Measurements from ENCODE around the gene TAF4B.
"Not testable (repeated sequence)": the region's sequence is repeated elsewhere in the genome, so short reads cannot be mapped to it uniquely, and the experiment has no call there.

Gene TAF4B

DNA sequence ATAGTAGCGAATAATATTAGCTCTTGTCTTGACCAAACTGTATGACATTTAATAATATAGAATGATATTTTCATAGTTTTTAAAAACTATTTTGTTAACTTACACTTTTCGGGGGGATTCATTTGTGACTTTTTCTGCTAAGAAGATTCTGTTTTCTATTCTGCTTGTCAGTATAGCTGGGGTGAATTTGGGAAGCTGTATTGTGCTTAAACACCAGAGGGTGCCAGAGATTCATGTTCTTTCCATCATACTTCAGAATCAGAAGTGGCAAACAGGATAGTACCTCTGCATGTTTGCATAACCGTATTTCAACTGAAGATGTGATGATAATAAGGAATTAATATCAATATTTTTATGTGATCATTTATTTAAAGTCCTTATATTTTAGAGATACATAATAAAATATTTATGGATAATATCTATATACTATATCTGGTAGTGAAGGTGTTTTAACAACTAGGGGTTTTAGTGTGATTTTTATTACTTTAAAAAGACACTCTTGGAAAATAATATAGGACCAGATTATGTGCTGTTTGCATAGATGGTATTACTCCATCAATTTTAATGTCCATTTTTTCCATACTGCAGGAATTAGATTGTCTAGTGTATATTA, 81.0 kb downstream of the TAF4B start:
- peak; percentile 55 for DNase-seq

DNA sequence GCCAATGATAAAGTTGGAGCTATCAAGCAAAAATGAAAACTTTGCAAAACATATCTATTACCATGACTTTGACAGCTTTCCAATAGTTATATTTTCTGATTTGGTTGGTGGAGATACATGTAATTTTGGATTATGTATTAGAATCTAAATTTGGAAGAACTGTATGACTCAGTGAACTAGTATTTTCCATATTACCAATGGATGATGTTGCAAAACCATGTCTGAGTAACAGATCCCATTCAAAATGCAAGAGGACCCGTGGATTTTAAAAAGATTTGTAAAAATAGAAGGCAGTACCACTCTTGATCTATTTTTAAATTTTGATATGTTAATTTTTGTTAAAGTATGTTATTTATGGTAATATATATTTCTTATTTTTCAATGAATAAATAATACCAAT, 83.0 kb downstream of the TAF4B start:
- DNase-seq: peak; percentile 51

DNA sequence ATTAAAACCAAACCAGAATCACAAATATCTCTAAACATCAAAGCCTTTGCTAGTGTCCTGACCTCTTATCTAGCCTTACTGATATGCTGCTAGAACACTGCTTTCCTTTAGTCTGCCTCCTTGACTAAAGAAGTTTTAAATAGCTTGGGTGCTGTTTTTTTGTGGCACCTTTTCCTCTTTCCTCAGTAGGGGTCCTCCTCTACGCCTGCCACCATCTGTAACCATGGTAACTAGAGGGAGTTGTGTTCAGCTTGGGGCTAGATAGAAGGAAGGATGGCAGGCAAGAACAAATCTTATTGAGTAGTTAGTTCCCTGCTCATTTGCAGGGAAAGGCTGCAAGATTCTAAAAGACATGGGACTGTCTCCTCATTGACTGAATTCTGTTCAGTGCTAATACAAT, 86.0 kb downstream of the TAF4B start:
- DNase-seq: no peak

DNA sequence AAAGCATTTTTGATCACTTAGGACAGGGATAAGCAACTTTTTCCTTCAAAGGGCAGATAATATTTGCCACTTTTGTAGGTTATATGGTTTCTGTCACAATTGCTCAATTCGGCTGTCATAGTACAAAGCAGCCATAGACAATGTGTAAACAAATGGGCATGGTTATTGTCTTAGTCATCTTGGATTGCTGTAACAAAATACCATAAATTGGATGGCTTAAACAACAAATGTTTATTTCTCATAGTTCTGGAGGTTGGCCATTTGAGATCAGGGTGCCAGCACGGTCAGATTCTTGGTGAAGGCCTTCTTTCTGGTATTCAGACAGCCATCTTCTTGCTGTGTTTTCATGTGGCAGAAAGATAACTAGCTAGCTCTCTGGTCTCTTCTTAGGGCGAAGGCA, 91.2 kb downstream of the TAF4B start:
- no peak for DNase-seq

DNA sequence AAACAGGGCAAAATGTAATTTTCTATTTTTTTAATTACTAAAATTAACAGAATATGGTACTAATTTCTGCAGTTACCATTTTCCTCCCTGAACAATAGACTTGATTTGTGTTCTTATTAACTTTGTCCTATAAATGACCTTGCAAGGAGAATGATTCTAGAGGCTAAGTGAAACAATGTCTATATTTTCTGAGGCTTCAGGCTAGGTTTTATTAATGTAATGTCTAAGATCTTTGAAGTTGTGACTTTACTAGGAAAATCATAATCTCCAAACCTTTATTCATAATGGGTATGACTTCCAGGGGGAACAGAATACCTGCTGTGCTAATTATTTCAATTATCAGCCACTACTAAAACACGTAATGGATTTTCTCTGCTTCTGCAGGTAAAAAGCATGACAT, 94.4 kb downstream of the TAF4B start:
- no peak for DNase-seq

DNA sequence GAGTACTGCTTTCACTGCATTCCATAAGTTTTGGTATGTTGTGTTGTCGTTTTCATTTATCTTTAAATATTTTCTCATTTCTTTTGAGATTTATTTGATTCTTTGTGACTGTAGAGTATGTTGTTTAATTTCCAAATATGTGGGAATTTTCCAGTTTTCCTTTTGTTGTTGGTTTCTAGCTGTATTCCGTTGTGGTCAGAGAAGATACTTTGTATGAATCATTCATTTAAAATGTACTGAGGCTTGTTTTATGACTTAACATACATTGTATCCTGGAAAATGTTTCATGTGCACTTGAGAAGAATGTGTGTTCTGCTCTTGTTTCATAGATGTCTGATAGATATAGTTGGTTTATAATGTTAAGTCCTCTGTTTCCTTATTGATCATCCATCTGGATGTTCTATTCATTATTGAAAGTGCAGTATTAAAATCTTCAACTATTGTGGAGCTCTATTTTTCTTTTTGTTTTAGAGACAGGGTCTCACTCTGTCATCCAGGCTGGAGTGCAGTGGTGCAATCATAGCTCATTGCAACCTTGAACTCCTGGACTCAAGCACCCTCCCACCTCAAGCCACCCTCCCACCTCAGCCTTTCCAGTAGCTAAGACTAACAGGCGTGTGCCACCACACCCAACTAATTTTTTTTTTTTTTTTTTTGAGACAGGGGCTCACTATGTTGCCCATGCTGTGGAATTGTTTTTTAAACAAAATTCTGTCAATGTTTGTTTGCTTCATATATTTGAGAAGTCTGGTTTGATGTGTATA, 96.8 kb downstream of the TAF4B start:
- peak; percentile 71 for DNase-seq

DNA sequence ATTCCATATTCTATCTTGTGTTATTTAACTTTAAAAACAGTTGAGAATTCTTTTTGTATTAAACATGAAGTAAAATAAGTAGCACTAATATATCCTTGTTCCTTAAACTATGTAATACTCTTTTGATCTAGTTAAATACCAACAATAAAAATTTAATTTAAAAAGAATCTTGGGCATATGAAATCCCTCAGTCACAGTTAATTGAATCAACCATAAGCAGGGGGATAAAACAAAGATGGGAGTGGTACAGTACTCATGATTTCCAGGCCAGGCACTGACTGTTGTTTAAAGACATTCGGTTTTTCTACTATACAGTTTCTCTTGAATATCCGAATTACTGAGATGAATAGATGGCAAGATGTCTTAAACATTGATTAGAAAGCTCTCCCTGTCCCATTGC, 99.5 kb downstream of the TAF4B start:
- no peak for DNase-seq

DNA sequence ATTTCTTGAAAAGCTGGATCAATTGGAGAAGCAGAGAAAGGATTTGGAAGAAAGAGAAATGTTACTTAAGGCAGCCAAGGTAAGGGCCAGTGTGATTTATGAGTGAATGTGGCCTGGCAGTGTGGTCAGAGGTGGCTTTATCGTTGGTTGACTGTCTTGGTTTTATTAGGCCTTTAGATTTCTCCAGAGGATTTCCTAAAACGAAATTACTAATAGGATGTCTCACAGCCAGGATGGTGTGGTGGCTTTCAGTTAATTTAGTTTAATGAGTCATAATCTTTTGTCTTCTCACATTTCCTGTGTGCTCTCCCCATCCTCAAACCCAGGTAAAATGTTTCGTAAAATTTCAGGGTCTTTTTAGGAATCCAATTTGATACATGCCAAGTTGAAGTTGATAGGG, 100.8 kb downstream of the TAF4B start:
- DNase-seq: no peak

DNA sequence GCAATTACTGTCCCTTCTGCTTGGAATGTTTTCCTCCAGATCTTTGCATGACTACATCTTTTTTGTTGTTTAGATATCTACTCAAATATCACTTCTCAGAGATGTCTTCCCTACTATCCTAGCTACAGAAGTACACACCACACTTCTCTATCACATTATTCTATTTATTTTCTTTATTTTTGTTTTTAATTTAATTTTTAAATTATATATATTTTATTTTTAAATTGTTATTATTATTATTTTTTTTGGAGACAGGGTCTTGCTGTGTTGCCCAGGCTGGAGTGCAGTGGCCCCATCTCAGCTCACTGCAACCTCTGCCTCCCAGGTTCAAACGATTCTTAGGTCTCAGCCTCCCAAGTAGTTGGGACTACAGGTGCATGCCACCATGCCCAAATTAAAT, 106.7 kb downstream of the TAF4B start:
- no peak for DNase-seq

DNA sequence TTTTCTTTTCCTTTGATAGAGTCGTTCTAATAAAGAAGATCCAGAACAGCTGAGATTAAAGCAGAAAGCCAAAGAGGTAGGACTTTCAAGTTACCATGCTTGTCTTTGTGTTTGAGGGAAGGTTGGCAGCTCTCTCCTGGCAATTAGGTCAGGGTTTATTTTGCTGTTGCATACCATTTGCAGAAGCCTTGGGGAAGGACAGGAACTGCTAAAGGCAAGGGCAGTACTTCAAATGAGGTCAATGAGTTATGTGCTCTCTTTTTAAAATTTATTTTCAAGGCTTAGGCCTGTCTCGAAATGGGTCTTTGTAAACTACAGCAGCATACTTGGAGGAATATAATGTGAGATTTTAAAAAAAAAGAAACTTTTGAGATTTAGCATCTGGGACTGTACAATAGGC, 108.9 kb downstream of the TAF4B start:
- DNase-seq: no peak

DNA sequence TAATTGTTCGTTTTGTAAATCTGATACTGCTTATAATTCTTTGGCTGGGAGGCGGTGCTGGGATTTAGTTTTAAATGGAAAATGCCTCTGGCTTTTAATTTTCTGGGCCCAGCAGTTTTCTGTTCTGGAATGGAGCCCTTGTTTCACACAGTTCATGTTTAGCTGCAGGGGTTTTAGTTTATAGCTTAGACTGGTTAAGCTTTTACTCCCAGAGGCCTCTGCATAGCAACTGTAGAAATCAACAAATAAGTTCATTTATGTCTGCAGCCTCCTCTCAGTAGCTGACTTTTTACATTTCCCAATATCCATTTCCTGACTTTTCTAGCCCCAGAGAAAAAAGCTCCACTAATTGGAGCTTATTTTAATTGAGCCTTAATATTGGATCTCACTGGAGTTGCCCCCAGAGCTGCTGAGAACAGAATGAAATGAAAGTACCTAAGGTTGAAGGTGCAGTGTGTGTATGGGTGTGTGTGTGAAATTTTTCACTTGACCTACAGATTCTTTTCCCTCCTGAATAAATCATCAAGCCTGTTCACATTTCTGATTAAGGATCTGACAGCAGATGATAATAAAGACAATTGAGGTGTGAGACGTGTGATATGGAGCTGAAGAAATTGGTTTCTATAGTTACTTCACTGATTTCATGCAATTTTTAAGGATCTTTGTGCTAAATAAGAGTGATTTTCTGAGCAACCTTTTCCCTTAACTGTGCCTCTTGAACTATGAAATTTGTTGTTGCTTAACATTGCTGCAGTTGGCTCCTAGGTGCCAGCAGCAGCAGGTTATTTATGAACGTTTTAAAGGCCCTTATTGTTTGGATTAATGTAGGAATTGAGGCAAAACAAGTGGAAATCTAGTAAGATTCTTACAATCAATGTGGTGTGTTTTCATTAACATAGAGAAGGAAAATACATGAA, 109.6 kb downstream of the TAF4B start:
- no peak for DNase-seq

DNA sequence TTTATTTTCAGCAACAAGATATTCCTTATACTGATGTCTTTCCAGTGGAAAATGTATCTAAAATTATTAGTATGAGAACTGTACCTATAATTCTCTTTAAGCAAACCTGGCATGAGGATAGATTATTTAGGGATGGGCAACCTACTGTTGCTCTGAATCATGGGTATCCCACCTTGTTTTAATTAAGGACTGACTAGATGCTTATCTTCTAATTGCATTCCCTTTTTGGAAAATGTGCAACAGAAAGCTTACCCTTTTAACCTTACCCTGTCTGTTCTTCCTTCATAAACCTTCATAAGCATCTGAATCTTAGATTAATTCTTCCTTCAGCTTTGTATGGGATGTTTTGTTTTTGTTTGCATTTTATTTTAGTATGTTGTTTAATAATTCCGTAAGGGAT, 110.3 kb downstream of the TAF4B start:
- no peak for DNase-seq

DNA sequence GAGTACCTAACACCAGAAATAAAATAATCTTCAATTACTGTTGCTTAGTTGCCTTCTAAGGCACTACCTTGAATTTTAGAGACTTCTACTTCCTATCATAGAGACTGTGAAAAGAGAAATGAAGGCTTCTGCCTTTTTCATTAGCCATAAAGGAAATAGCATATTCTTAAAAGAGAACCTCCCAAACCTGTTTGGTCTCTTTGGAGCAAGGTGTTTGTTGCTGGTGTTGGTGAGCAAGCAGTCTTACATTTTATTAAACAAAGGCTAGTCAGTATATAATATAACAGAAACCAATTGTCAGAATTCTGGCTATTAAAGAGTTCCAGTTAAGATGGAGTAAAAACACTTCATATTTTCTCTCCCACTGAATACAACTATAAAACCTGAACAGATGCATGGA, 116.4 kb downstream of the TAF4B start:
- DNase-seq: no peak

DNA sequence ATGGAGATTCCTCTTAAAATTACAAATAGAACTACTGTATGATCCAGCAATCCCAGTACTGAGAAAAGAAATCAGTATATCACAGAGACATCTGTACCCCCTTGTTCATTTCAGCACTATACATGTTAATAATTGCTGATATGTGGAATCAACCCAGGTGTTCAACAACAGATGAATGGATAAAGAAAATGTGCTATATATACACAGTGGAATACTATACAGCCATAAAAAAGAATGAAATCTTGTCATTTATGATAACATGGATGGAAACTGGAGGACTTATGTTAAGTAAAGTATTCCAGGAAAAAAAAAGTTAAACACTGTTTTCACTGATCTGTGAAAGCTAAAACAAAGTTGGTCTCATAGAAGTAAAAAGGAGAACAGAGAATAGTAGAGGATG, 124.7 kb downstream of the TAF4B start:
- DNase-seq: no peak

DNA sequence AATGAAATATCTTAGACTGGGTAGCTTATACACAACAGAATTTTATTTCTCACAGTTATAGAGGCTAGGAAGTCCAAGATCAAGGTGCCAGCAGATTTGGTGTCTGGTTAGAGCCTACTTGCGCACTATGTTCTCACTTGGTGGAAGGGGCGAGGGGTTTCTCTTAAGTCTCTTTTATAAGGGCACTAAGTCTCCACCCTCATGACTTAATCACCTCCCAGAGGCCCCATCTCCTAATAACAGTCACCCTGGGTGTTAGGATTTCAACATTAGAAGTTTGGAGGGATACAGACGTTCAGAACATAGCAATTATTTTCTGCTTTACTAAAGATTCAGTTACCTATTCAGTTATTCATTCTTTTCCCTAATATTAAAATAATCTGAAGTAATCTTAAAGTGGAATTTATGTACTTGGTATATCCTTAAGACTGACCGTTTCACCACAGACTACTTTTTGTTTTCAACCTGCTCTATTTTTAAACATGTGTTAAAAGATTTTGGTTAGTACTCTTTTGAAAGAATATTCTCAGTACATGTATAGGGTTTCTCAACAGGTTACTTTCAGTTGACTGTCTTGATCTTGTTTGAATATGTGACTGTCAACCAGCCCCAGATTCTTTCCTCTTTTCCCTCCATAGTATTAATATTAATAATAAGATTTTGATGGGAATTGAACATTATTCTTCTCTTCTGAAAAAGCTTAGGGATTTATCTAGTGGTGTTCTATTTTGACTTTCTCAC, 130.0 kb downstream of the TAF4B start:
- DNase-seq: no peak

DNA sequence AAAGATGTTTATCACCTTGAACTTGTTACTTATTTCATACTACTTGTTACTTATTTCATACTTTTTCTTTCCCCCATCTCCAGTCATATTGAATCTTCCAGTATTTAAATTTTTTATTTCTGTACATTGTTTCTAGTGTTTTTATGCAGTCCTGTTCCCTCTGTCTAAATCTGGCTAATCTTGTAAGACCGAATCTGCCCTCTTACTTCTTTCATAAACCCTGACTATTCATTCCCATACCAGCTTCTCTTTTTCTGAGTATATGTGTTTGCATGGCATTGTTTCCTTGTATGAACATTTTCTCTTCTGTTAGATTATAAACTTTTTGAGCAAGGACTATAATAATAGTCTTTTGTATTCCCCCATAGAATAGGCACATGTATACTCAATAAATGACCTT, 131.7 kb downstream of the TAF4B start:
- DNase-seq: no peak

DNA sequence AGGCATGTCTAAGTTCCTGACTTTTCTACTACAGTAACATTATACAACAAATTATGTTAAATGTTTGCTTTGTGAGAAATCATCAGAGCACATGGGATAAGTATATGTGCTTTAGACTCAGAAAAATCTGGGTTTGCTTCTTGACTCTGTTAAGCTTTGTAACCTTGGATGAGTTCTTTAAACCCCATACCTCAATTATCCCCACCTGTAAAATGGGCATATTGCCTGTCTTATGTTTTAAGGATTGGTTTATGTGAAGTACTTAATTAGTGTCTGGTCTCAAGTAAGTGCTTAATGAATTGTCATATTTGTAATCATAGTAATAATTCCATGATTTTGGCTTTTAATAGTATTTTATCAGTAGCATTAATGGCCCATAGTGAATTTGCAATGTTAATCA, 135.8 kb downstream of the TAF4B start:
- DNase-seq: no peak

DNA sequence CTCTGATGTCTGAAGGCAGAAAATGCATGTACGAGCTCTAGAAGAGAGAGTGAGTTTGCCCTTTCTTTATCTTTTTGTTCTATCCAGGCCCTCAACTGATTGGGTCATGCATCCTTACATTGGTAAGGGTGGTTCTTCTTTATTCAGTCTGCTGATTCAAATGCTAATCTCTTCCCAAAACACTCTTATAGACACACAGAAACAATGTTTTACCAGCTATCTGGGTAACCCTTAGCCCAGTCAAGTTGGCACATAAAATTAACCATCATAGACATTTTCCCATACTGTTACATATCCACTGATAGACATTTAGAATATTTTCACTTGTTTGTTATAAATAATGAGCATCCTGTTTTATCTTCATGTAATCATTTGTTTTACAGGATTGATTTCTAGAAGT, 141.2 kb downstream of the TAF4B start:
- no peak for DNase-seq

DNA sequence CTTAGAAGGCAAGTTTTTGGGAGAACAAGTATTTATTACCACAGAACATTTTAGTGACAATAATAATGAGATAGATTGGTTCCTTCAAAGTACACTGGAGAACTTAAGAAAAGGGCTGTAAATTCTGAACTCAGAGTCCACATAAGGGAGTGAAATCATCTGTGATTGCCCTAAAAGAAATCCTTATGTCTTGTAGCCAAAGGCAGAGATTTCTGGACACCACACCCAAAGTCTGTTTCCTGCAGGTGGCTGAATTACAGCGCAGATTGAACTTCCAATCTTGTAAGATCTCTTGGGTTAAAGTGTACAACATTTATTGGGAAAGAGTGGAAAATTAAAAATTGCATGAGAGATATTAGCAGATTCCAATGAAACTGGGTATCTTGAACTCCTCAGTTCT, 143.8 kb downstream of the TAF4B start:
- DNase-seq: no peak

DNA sequence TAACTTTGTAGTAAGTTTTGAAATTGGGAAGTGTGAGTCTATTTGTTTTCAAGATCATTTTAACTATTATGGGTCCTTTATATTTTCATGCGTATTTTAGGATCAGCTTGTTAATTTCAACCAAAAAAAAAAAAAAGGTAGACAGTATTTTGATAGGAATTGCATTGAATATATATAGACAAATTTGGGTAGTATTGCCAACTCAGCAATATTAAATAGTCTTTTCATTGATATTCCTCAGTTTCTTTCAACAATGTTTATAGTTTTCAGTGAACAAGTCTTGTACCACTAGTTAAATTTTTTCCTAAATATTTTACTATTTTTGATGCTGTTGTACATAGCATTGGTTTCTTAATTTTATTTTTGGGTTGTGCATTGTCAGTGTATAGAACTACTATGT, 149.9 kb downstream of the TAF4B start:
- no peak for DNase-seq

DNA sequence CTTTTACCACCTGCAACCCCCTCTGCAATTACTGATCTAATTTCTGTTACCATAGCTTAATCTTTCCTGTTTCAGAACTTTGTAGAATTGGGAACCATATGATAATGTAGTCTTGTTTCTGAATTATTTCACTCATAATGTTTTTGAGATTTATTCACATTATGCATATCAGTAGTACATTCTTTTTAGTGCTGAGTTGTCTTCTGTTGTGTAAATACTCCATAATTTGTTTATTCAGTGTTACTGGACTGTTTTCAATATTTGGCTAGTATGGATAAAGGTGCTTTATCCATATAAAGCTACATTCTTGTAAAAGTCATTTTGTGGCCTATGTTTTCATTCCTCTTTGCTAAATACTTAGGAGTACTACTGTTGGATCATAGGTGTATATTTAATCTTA, 152.5 kb downstream of the TAF4B start:
- DNase-seq: no peak

DNA sequence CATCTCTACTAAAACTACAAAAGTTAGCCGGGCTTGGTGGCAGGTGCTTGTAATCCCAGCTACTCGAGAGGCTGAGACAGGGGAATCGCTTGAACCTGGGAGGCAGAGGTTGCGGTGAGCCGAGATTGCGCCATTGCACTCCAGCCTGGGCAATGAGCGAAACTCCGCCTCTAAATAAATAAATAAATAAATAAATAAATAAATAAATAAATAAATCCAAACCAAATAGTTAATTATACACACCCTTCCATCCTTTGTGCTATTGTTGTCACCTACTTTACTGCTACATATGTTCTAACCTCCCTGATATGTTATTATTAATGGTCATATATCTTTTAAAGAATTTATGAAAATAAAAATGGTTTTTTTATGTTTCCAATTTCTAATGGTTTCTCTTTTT, 155.3 kb downstream of the TAF4B start:
- DNase-seq: not testable (repeated sequence)

Data from fibroblast of skin of abdomen (primary cell).